ENCODE results near the gene MSRB3.

Gene MSRB3

GRCh38 chr12:65497660-65498059 is 219.2 kb downstream of the MSRB3 start:
- DNase-seq (ENCODE audit: low read depth), result no peak

- no peak for DNase-seq (ENCODE audit: low read depth)
Measured at GRCh38 chr12:65499167-65499566, 220.7 kb downstream of the MSRB3 start.

GRCh38 chr12:65500091-65500900 is 221.8 kb downstream of the MSRB3 start:
- no peak for DNase-seq (ENCODE audit: low read depth)

- DNase-seq (ENCODE audit: low read depth), result no peak
Measured at GRCh38 chr12:65501093-65501621, 222.7 kb downstream of the MSRB3 start.

- no peak for DNase-seq (ENCODE audit: low read depth)
Measured at GRCh38 chr12:65501935-65502334, 223.5 kb downstream of the MSRB3 start.

GRCh38 chr12:65504417-65504816 is 225.9 kb downstream of the MSRB3 start:
- DNase-seq (ENCODE audit: low read depth), result no peak

- no peak for DNase-seq (ENCODE audit: low read depth)
Measured at GRCh38 chr12:65505386-65506121, 227.1 kb downstream of the MSRB3 start.

- no peak for DNase-seq (ENCODE audit: low read depth)
Measured at GRCh38 chr12:65508276-65509035, 230.0 kb downstream of the MSRB3 start.

- no peak for DNase-seq (ENCODE audit: low read depth)
Measured at GRCh38 chr12:65510007-65510406, 231.5 kb downstream of the MSRB3 start.

- DNase-seq (ENCODE audit: low read depth), result no peak
Measured at GRCh38 chr12:65510584-65511050, 232.1 kb downstream of the MSRB3 start.

GRCh38 chr12:65511134-65511834 is 232.8 kb downstream of the MSRB3 start:
- no peak for DNase-seq (ENCODE audit: low read depth)

GRCh38 chr12:65511912-65512311 is 233.4 kb downstream of the MSRB3 start:
- no peak for DNase-seq (ENCODE audit: low read depth)
